Activated CD4-positive, alpha-beta T cell treated with anti-CD3 and anti-CD28 coated beads for 48 hours (primary cell): ENCODE data around the gene RHOBTB1.

ENCODE experiments used
- DNase-seq: peaks from one replicate; pipeline ENCODE4 v3.0.0-alpha.2; 2020

The RHOBTB1 gene

GRCh38 chr10:60964257-60965235 lies 20.6 kb upstream of the RHOBTB1 start:
- DNase-seq: peak; percentile 58

DNA sequence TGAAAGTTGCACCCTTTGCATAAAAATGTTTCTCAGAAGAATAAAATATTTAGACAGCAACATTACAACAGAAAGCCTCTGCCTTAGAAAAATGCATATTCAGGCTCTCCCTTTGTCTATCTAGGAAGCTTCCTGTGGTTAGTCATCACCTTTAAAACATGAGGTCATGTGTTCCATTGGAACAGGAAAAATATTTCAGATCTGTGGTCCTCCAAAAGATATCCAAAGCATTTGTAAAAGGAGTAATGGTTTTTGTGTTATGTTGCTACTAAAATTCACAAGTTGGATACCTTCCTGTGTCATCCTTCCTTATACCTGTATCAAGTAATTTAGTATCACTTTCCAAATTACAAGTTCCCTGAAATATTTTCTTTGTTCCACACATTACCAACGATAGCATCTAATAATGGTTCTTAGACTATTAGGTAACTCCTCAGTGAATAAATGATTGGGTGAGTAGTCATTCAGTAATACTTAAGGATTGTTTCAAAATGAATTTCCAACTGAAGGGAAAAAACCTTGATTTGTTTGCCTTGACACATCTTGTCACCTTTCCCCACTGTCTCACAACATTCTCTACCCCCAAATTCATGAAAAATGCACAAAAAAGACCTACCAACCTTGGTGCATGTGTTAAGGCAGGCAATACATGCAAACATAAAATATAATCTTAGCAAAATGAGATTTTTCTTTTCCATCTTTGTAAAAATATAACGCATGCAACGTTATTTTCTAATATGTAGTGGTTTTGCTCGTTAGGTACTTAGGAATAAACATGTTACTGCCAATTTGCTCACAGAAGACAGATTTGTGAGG lies 19.7 kb upstream of the RHOBTB1 start:
- DNase-seq: no peak

GRCh38 chr10:60962946-60963345 lies 19.0 kb upstream of the RHOBTB1 start:
- no peak for DNase-seq

GRCh38 chr10:60960913-60961312 lies 16.9 kb upstream of the RHOBTB1 start:
- no peak for DNase-seq

GRCh38 chr10:60960031-60960430 lies 16.0 kb upstream of the RHOBTB1 start:
- DNase-seq: no peak

DNA sequence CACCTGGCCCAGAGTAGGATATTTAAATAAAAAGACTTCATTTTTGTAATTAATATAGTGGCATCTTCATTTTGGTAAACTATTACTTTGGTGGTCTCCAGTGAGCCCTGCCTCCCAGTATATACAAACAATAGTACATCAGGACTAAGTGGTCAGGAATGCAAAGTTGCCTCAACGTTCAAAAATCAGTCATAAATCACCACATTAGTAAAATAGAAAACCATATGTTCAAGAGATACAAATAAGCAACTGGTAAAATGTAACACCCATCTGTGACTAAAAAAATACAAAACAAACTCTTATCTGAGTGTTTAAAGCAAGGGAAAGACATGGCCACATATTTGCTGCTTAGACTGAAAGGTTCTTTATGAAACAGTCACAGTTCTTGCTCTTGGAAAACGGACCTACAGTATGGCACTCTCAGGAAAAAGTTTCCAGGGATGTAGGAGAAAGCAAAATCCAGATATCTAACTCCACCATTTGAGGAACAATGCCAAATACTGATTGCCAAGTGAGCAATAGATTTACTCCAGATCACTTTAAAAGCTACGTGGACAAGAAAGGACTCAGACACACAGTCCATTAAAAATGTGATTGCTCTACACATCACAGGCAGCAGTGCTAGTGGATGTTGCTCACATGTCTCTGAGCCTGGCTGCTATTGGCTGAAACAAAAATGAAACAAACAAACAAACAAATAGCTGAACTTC lies 15.1 kb upstream of the RHOBTB1 start:
- DNase-seq: no peak

DNA sequence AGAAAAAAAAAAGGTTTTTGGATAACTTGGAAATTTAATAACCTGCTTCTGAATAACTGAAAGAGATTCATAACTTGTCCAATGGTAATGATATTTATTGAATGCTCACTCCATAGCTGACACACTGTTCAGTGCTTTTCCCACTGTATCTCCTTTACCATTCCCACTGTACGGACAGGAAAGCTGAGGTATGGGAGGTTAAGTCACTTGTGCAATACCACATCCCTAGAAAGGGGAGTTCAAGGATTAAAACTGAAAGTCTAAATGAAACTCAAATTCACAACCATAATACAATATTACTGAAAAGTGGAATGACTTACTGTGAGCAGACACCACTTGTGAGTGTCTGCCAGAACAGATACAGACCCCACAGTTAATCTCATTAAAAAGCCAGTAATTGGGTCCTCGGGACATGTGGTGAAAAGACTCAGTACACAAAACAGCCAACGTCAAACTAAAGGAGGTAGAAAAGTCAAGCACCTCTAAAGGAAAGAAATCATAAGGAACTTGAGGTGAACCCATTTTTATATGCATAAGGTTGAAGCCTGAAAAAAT lies 13.8 kb upstream of the RHOBTB1 start:
- no peak for DNase-seq

DNA sequence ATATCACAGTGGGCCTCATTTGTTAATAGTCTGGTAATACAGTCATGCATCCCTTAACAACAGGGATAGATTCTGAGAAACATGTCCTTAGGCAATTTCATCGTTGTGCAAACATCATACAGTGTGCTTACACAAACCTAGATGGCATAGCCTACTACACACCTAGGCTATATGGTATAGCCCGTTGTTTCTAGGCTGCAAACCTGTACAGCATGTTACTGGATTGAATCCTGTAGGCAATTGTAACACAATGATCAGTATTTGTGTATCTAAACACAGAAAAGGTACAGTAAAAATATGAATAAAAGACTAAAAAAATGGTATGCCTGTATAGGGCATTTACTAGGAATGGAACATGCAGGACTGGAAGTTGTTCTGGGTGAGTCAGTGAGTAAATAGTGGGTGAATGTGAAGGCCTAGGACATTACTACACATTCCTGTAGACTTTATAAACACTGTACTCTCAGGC lies 12.0 kb upstream of the RHOBTB1 start:
- no peak for DNase-seq

DNA sequence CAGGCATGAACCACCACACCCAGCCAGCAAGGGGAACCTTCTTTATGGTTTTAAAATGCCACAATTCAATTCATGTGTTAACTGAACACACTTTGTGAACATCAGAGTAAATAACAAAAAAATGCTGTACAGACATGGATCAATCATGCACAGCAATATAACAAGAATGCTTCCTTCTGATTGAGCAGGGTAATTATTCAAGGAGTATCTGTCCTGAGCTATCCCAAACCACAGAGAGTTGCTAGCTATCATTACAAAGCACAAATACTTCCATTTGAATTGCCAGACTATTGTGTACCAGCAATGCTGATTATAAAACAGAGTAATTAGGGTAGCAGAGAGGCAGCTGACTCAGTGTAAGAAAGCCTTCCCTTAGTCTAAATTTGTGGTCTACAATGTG lies 11.3 kb upstream of the RHOBTB1 start:
- DNase-seq: no peak

DNA sequence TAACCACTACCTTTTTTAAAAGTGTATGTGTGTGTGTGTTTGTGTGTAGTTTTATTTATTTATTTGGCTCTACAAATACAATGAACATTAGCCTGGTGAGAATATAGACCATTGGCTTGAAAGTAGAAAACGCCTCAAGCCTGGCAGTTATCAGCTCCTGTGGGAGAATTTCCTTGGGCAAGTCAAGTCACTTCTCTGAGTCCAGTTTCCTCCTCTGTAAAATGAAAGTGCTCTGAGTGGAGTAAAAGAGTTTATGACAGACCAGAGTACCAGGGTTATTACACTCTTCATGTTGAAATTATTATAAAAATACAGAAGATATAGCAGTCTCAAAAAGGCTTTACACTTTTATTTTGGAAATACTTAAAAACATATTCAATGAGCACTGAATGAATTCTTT lies 10.1 kb upstream of the RHOBTB1 start:
- DNase-seq: no peak

DNA sequence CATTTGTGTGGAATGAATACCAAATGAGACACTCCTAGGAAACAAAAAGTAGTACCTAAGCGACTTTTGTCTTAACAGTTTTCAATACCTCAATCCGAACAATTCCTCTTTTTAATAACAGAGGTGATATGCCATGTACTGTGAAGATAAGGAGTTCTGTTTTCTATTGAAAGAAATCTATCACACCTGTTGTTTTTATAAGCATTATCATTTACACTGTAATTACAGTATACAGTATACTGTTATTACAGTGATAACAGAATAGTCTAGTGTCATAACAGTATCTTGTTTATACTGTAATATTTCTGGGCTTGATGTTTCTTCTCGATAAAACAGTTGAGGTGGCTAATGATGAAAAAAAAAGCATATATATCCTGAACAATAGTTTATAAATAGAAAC lies 9.4 kb upstream of the RHOBTB1 start:
- DNase-seq: no peak

DNA sequence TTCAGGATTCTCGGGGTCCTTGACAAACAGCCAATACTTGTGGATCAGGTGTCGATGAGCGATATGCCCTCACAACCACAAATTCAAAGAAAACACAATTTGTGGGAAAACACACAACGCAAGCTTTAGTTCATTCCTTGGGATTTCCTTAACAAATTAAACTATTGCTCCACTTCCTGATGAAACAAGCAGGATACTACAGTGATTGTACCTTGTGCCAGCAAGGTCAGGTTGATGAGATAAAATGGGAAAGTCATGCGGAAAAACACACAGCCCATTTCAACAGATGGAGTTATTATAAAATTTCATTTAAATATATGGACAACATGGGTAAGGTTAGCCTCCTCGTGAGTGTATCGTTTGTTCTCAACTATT lies 8.8 kb upstream of the RHOBTB1 start:
- DNase-seq: no peak

GRCh38 chr10:60952067-60952845 lies 8.3 kb upstream of the RHOBTB1 start:
- DNase-seq: no peak

GRCh38 chr10:60951272-60951724 lies 7.3 kb upstream of the RHOBTB1 start:
- DNase-seq: no peak

- DNase-seq: no peak
Observed at GRCh38 chr10:60950300-60950699, 6.3 kb upstream of the RHOBTB1 start.

GRCh38 chr10:60948851-60949250 lies 4.9 kb upstream of the RHOBTB1 start:
- DNase-seq: no peak

DNA sequence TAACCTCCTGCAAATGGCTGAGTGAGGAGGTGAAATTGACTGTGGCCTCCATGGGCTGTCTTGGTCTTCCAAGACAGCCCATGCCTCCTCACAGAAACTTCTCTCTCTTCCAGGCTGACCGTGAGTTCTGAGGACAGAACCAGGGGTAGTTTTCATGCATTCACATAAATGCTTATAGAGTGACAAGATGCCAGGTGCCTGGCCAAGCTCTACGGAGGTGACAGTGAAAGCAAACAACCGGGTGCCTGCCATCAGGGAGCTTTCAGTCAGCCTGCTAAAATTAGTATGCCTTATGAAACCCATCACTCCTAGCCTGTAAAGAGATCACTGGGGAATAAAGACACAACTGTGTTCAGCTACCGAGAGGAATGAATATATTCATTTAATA lies 919 bp upstream of the RHOBTB1 start:
- no peak for DNase-seq

- peak; percentile 30 for DNase-seq
Observed at GRCh38 chr10:60943316-60944057, 498 bp downstream of the RHOBTB1 start.

GRCh38 chr10:60942788-60943315 lies 1.1 kb downstream of the RHOBTB1 start:
- DNase-seq: peak; percentile 23

GRCh38 chr10:60942134-60942787 lies 1.7 kb downstream of the RHOBTB1 start:
- no peak for DNase-seq
